Measurements from ENCODE around the gene HOXC6.

HOXC6 gene

DNA sequence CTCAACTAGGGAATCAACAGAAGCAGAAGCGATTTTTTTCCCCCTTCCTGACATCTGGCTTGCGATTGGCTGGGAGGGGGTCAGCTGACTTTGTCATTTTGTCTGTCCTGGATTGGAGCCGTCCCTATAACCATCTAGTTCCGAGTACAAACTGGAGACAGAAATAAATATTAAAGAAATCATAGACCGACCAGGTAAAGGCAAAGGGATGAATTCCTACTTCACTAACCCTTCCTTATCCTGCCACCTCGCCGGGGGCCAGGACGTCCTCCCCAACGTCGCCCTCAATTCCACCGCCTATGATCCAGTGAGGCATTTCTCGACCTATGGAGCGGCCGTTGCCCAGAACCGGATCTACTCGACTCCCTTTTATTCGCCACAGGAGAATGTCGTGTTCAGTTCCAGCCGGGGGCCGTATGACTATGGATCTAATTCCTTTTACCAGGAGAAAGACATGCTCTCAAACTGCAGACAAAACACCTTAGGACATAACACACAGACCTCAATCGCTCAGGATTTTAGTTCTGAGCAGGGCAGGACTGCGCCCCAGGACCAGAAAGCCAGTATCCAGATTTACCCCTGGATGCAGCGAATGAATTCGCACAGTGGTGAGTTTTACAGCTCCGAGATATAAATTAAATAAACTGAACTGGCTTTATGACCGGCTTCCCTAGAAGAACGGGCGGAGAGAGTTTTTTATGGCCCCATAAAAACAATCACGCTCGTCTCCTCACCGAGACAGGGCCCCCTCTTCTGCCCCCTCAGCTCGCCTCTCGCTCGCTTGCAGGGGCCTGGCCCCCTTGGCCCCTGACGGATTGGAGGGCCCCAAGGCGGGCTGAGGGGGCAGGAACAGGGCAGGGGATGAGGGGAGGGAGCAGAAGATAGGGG is at the start of gene HOXC6:
Gene HOXC6, plus strand, starts transcription at position 127 of the 888 bp plus-strand sequence. Its CDS starts 82 bp downstream, at position 209.
- ChIA-PET CTCF (interaction anchor here (1.7 to 23.4 kb wide), 3 partner anchors 8 to 169 kb away, joined by 5 to 908 read pairs (median 385); partner anchors contain the start of genes HOXC8, HOXC9 and SMUG1), POLR2A (interaction anchor here (1.1 to 3.9 kb wide), 6 partner anchors 11 to 37 kb away, joined by 3 to 28 read pairs (median 7); partner anchors contain the start of genes HOXC8 and HOXC9)
- peak within 1 kb of the TSS; percentile 60 for H3K4me3 ChIP-seq (ENCODE audit: low read depth, low read length)

DNA sequence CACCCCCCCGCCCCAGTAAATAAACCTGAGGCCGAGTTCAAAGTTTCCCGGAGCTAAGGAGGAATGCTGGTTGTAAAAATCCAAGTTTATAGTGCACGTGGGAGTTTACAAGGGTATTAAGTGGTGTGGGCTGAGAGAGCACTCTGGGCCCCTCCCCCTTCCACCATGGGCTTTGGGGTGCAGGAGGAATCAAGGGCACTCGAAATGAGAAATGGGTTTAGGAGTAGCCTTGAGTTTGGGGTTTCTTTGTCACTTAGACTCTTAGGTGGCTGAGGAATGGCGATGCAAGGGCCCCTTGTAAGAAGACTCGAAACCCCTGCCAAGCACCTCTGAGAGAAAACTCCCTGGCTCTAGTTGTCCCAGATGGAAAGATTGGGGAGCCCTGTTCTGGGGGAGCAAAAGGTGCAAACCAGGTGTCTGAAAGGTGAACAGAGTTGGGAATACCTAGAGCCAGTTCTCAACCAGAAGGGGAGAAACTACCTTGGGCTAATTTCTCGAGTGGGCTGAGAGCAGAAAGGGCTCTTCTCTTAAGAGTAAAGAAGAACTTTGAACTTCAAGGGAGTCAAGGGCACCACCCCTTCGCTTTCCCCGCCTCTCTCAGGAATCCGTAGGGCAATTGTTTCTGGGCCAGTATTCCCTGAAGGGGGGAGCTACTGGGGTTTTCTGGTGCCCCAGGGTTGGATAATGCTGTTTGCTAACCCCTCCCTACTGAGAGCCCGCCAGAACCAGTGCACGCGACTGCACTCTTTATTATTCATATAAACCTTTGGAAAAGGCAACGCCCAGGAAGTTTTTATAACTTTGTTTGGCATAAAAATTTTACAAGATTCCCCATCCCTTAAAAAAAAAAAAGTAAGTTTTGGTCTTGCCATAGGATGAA is 49.5 kb upstream of the HOXC6 start:
- CTCF ChIA-PET, result interaction anchor here (0.7 to 3.6 kb wide), 5 partner anchors 229 to 235 kb away, joined by 4 to 23 read pairs (median 6); no protein-coding TSS in a partner anchor
- H3K4me3 ChIP-seq (ENCODE audit: low read depth, low read length), result no peak overlapping the region
- TF ChIP-seq, protein P1, sequence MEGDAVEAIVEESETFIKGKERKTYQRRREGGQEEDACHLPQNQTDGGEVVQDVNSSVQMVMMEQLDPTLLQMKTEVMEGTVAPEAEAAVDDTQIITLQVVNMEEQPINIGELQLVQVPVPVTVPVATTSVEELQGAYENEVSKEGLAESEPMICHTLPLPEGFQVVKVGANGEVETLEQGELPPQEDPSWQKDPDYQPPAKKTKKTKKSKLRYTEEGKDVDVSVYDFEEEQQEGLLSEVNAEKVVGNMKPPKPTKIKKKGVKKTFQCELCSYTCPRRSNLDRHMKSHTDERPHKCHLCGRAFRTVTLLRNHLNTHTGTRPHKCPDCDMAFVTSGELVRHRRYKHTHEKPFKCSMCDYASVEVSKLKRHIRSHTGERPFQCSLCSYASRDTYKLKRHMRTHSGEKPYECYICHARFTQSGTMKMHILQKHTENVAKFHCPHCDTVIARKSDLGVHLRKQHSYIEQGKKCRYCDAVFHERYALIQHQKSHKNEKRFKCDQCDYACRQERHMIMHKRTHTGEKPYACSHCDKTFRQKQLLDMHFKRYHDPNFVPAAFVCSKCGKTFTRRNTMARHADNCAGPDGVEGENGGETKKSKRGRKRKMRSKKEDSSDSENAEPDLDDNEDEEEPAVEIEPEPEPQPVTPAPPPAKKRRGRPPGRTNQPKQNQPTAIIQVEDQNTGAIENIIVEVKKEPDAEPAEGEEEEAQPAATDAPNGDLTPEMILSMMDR (IDR thresholded peaks at IDR 0.05; ENCODE audit: insufficient read depth, low read length, missing control alignments), result no peak
- DNase-seq (ENCODE audit: low read depth, low spot score), result no peak
- POLR2A ChIA-PET, result interaction anchor here (0.7 kb wide), 1 partner anchor 10 kb away, joined by 3 read pairs; no protein-coding TSS in a partner anchor

More for the DNA sequence above, at the start of gene HOXC6:
- no peak for DNase-seq (ENCODE audit: low read depth, low spot score)
- TF ChIP-seq, protein P1 (IDR thresholded peaks at IDR 0.05; ENCODE audit: insufficient read depth, low read length, missing control alignments), result no peak

DNA sequence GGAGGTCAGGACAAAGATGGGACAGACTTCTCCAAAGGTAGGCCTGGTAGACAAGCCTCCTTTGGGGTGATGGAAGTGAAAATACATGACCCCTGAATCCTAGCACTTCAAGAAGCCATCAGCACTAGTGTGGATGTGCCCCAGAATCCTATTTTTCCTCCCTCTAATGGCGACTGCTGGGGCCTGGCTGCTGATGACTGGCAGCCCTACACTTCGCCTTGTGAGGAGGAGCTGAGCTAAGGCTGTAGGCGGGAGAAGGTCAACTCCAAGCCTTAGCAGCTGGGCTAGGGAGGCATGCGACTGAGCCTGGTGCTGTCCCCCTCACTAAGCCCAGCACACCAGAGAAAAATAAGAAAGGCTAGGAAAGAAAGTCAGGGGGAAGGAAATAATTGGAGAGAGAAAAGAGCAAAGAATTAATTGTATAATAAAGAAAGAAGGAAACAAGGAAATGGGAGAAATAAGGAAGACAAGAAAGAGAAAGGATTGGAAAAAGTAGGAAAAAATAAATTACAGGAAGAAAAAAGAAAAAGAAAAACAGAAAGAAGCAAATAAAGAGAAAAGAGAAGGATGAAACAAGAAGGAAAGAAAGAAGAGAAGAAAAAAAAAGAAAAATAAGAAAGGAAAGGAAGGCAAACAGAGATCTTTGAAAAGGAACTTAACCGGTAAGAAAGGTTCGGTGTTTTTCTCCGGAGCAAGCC is 48.0 kb upstream of the HOXC6 start:
- TF ChIP-seq, protein P1 (IDR thresholded peaks at IDR 0.05; ENCODE audit: insufficient read depth, low read length, missing control alignments), result no peak
- peak overlapping the region; percentile 62 for H3K4me3 ChIP-seq (ENCODE audit: low read depth, low read length)
- ChIA-PET CTCF (interaction anchor here (1.2 to 3.6 kb wide), 13 partner anchors 9 to 238 kb away, joined by 4 to 23 read pairs (median 7); no protein-coding TSS in a partner anchor), POLR2A (interaction anchor here (0.9 to 1.5 kb wide), 4 partner anchors 11 to 221 kb away, joined by 5 to 6 read pairs (median 5); no protein-coding TSS in a partner anchor)
- DNase-seq (ENCODE audit: low read depth, low spot score), result no peak

DNA sequence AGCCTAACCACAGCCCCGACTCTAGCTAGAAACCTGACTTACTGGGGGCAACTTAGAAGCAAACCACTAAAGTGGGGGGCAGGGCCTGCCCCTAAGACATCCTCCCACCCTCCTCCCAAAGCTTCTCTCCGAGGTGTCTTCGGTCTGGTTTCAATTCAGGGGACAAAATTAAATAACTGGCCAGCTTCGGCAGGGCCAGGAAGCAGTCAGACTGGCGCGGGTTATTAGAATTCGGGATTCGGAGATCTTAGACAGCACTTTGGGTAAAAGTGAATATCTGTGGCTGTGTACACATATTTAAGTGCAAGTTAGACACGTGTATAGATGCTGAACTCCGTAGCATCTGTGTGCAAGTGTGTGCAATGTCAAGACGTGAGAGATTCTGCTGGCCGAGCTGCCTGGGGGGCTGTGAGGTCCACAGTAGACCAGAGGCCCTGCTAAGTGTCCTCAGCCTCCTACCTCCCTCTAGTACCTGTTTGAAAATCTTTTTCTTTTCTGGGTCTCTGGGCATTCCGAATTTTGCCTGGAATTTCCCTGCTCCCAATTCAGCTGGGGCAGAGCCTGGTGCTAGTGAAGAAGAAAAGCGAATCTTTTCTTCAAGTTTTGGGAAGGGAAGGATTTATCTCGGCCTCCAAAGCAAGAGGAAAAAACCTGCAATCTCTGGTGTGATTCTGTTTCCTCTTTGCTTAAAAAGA is 47.3 kb upstream of the HOXC6 start:
- H3K4me3 ChIP-seq (ENCODE audit: low read depth, low read length), result peak overlapping the region; percentile 62
- DNase-seq (ENCODE audit: low read depth, low spot score), result no peak
- POLR2A ChIA-PET, result interaction anchor here (0.9 to 1.5 kb wide), 6 partner anchors 9 to 220 kb away, joined by 4 to 11 read pairs (median 5); no protein-coding TSS in a partner anchor
- TF ChIP-seq, protein P1 (IDR thresholded peaks at IDR 0.05; ENCODE audit: insufficient read depth, low read length, missing control alignments), result no peak
- CTCF ChIA-PET, result interaction anchor here (0.6 to 3.6 kb wide), 15 partner anchors 9 to 238 kb away, joined by 3 to 23 read pairs (median 6); partner anchors contain the start of gene HOXC9
